Breast epithelium (tissue), 3 donors: ENCODE measurements around the gene FLT3LG.

Experiments used
- CTCF ChIP-seq, 3 donors: fragments of 450-650 bp; IDR thresholded peaks; one replicate each; pipeline ENCODE4 v1.5.1; 2016 to 2017; ENCODE audit warnings: antibody characterized with exemption in 3 of 3, mild to moderate bottlenecking in 3 of 3, moderate library complexity in 3 of 3
- POLR2A ChIP-seq: fragments of 450-650 bp; IDR thresholded peaks from one replicate; pipeline ENCODE4 v1.6.1; 2016; ENCODE audit warnings: antibody characterized with exemption, mild to moderate bottlenecking, moderate library complexity
- POLR2AphosphoS5 ChIP-seq, 3 donors: sonication (generic); formaldehyde crosslinking; IDR thresholded peaks; one replicate each; pipeline ENCODE4 v1.6.1; 2017; ENCODE audit warnings: antibody characterized with exemption in 3 of 3

- TF ChIP-seq POLR2A (no peak), CTCF (IDR thresholded peaks at IDR 0.05) (peak; percentile 38 to 71 (median 66)), POLR2AphosphoS5 (IDR thresholded peaks at IDR 0.05) (peak in 1 of 3 donors; percentile 26)
These were observed 29.0 kb downstream of the FLT3LG start for GRCh38 chr19:49502866-49503581.
